Stimulated activated CD8-positive, alpha-beta memory T cell treated with anti-CD3 and anti-CD28 coated beads, Interleukin-4, amount 100 ng/mL, for 24 hours (primary cell): ENCODE results near the gene CIT.
"Not testable (repeated sequence)": the region's sequence is repeated elsewhere in the genome, so short reads cannot be mapped to it uniquely, and the experiment has no call there.

Source experiments
- DNase-seq: peaks from one replicate; pipeline ENCODE4 v3.0.0-alpha.2; 2020; ENCODE audit warnings: low read depth

Gene CIT

DNA sequence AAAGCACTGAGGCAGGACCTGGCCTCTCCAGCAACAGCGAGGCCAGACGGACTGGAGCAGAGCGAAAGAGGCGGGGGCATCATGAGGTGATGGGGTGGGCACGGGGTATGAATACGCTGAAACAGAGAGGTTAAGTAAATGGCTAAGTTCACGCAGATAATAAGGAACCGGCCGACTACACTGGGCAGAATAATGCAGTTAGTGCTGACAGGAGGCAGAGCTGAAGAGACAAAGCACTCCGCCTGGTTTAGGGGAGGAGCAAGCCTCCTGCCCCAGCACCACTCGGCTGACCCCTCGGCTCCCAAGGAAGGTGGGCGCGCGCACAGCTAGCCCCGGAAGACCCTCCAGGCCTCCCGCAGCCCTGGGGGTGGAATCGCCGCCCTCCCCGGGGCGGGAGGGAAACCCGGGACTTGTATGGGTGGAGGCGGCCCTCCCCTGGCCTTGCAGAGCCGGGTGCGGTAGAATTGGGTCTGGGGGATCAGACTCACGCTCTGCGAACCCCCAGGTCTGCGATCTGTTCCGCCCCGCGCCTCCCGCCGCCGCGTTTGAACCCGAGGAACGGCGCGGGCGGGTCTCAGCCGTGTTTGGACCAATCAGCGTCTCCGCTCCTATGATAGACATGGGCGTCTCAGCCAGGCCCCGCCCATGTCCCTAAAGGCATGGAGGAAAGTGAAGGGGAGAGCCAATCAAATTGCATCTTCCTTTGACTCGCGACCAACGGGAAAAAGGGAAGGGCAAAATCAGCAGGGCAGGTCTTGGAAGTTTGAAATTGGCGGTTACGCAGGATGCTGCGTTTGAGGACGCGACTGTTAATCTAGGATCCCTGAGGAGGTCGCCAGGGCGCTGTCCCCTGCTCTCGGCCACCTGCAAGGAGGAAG lies at the start of gene CIT:
TSS of gene CIT (minus strand) at position 560 of the 878 bp plus-strand sequence. CDS start 1,152 bp downstream, outside the sequence.
- peak; percentile 79 for DNase-seq

DNA sequence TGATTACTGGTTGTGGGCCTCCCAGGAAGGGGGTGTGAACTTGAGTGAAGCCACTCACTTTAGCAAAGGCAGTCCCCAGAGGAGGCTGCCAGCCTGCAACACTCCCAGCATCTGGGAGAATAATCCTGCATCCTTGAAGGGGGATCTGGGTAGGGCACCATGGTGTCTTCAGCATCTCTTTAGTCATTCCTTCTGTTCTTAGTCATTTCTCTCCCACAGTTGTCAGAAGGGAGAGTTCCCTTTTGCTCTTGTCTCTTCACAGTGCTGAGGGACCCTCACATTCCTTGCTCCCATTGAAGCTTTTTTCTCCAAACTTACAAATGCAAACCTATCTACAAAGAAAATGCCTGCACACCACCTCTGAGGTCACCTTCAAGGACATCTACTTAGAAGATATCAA lies 48.1 kb upstream of the CIT start:
- DNase-seq = no peak

DNA sequence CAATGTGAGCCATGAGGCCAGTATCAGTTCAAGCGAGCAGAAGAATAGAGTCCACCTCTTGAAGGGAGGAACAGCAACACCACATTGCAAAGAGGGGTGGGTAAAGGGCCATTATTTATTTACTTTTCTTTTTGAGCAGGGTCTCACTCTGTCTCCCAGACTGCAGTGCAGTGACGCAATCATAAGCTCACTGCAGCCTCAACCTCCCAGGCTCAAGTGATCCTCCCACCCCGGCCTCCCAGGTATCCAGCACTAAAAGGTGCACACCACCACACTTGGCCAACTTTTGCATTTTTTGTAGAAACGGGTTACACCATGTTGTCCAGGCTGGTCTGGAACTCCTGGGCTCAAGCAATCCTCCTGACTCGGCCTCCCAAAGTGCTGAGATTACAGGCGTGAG lies 42.9 kb upstream of the CIT start:
- DNase-seq = no peak

DNA sequence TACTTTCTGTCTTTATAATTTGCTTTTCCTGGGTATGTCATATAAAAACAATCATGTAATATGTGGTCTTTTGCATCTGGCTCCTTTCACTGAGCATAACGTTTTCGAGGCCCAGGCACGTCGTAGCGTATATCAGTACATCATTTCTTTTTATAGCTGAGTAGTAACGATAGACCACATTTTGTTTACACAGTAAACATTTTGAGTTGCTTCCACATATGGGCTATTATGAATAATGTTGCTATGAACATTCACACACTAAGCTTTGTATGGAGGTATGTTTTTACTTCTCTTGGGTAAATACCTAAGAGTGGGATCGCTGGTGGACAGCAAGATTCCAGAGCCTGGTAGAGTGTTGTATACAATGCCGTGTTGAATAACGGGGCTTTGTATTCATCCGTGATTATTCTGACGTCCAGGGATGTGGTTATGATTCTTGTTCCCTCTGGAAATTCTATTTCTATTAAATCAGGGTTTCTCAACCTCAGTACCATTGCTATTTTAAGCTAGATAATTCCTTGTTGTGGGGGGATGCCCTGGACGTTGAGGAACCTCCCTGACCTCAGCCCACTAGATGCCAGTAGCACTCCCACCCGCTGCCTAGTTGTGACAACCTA lies 38.9 kb upstream of the CIT start:
- no peak for DNase-seq

GRCh38 chr12:119914666-119915065 lies 37.5 kb upstream of the CIT start:
- DNase-seq = no peak

GRCh38 chr12:119913536-119914330 lies 36.6 kb upstream of the CIT start:
- DNase-seq = no peak

DNA sequence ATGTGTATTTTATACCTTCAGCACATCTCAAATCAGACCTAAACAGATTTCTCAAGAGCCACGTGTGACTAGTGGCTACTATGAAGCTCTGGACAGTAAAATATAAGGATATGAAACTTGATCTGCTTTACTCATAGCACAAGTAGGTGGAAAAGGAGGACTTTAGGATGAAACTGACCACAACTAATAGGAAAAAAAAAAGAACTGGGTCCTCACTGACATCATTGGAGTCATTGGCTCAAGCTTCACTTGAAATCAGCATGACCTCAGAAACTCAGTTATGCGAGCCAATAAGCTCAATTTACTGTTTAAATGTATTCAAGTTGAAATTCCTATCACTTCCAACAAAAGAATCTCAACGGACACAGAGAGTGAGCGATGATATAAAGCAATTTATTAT lies 34.1 kb upstream of the CIT start:
- no peak for DNase-seq

GRCh38 chr12:119910586-119910985 lies 33.5 kb upstream of the CIT start:
- DNase-seq = no peak

- DNase-seq = peak; percentile 48
Observed at GRCh38 chr12:119902084-119902509, 25.0 kb upstream of the CIT start.

DNA sequence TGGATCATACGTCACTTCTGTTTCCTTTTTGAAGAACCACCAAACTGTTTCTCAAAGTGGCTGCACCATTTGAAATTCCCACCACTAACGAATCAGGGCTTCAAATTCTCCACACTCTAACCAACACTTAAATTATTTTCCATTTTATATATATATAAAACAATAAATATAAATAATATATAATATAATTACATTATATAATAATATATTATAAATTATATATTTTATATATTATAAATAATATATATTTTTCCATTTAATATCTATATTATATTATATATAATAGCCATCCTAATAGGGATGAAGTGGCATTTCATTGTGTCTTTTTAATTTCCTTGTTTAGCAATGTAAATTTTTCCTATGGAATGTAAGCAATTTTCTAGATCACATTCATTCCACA lies 24.6 kb upstream of the CIT start:
- no peak for DNase-seq

DNA sequence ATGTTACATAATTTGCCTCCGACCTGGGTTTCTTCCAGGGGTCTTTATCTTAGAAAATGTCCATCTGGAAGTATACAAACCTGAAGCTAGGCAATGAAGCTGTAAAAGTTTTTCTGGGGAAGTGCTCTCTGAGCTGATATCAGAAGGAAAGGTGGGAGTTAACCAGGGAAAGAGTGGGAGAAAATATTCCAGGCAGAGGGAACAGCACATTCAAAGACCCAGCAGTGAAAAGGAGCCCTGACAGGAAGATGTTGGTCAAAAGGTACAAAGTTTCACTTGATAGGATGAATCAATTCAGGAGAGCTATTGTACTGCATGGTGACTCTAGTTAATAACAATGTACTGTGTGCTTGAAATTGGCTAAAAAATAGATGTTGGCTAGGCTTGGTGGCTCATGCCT lies 17.8 kb upstream of the CIT start:
- DNase-seq = no peak

DNA sequence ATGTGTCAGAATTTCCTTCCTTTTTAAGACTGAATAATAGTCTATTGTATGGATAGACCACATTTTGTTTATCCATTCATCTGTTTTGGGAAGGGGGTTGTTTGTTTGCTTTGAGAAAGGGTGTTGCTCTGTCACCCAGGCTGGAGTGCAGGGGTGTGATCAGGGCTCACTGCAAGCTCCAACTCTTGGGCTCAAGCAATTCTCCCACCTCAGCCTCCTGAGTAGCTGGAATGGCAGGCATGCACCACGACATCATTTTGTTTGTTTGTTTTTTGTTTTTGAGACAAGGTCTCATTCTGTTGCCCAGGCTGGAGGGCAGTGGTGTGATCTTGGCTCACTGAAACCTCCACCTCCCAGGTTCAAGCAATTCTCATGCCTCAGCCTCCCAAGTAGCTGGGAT lies 15.5 kb upstream of the CIT start:
- not testable (repeated sequence) for DNase-seq

DNA sequence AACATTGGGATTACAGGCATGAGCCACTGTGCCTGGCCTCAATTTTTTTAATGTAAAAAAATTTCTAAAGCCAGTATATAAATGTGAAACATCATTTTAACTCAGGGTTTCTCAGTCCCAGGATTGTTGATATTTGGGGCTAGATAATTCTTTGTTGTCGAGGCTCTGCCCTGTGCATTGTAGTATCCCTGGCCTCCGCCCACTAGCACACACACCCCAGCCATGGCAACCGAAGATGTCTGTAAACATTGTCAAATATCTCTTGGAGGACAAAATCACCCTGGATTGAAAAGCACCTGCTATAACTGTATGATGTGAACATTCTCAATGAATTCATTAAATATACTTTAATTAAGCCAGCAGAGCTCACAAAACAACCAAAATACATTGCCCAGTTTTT lies 8.4 kb upstream of the CIT start:
- DNase-seq = no peak

DNA sequence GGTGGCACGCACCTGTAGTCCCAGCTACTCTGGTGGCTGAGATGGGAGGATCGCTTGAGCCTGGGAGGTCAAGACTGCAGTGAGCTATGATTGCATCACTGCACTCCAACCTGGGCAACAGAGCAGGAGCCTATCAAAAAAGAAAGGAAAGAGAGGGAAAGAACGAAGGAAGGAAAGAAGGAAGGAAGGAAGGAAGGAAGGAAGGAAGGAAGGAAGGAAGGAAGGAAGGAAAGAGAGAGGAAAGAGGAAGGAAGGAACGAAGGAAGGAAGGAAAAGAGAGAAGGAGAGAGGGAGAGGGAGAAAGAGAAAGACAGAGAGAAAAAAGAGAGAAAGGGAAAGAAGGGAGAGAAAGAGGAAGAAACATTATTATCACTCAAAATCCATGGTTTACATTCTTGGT lies 6.7 kb upstream of the CIT start:
- DNase-seq = not testable (repeated sequence)

DNA sequence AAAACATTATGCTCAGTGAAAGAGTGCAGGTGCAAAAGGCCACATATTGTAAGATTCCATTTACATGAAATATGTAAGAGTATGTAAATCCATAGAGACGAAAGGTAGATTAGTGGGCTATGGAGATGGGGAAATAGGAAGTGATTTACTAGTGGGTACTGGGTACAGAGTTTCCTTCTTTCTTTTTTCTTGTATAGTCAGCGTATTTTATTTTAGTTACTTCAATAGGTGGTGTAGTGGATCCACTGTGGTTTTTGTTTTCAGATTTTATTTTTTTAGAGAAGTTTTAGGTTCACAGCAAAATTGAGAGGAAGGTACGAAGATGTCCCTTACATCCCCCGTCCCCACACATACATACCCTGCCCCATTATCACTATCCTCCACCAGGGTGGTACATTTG lies 6.1 kb upstream of the CIT start:
- DNase-seq = no peak

- no peak for DNase-seq
Observed at GRCh38 chr12:119877639-119877948, 474 bp upstream of the CIT start.

- no peak for DNase-seq
Observed at GRCh38 chr12:119870457-119870856, 6.7 kb downstream of the CIT start.

DNA sequence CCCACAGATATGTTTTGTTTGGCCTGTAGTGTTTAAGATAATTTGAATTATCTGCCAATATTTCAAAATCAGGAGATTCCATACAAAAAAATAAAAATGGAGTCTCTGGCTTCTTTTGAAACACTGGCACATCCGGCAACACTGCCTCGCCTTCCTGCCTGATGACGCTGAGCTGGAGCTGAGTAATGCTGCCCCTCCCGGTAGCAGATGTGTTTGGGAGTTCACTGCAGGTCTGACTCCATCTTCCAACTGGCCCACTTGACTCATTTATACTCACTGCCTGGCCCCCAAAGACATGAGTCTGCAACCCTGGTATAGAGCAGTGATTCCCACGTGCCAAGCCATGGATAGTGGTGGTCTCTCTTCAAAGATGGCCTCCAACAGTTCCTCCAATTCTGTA lies 7.4 kb downstream of the CIT start:
- no peak for DNase-seq

- DNase-seq = no peak
Observed at GRCh38 chr12:119868992-119869391, 8.1 kb downstream of the CIT start.

- no peak for DNase-seq
Observed at GRCh38 chr12:119864591-119864990, 12.5 kb downstream of the CIT start.

GRCh38 chr12:119859241-119859640 lies 17.9 kb downstream of the CIT start:
- DNase-seq = no peak

DNA sequence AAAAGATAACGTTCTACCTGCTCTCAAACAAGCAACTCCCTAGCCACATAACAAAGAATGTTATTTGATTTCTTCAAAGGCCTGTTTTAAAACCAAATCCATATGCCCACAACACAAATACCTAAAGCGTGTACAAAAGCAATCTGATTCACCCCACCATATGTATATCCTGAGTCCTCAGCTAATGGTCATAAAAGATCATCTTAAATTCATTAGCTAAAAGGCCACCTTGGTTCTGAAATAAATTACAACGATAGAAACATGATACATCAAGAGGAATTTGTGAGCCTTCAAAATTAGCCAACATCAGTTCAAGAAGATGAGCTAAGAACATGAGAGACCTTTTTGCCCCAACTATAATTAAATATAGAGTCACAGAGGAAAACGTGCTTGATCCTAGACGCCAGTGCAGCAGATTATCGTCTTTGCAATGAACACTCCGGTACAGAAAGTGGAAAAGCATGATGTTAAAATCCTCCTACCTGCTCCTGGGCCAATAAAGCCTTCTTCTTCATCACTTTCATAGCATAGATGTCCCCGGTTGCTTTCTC lies 20.0 kb downstream of the CIT start:
- no peak for DNase-seq

DNA sequence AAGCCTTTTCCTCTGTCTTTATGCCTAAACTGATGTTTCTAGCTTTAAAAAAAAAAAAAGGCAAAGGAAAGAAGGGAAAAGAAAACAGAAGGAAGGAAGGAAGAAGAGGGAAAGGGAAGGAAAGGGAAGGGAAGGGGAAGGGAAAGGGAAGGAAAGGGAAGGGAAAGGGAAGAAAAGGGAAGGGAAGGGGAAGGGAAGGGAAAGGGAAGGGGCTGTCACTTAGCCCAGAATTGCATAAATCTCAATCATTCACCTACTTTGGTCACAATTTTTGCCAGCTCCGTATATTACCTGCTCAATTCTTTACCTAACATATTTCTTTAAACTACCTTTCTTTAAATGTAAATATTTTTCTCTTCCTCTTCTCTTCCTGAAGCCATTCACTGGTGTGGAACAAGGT lies 26.8 kb downstream of the CIT start:
- no peak for DNase-seq
